Osteocyte (in vitro differentiated cells): Measurements from ENCODE around the gene FHIP1B. TPM values are rescaled to one million over a fixed set of nuclear protein-coding genes. Genes with fewer than 3 reads are reported as not detected.

Source experiments
- DNase-seq: peaks from one replicate; pipeline ENCODE4 v3.0.0; 2021; ENCODE audit warnings: mixed read lengths; ENCODE audit not compliant: unreplicated experiment; ENCODE audit errors: extremely low spot score
- H3K27ac Mint-ChIP-seq: one replicate; pipeline ENCODE4 v1.8.0; 2021; ENCODE audit warnings: mild to moderate bottlenecking, mixed read lengths; ENCODE audit not compliant: unreplicated experiment
- H3K27me3 Mint-ChIP-seq: one replicate; pipeline ENCODE4 v1.8.0; 2021; ENCODE audit warnings: mixed read lengths; ENCODE audit not compliant: unreplicated experiment
- H3K36me3 Mint-ChIP-seq: one replicate; pipeline ENCODE4 v1.8.0; 2021; ENCODE audit warnings: mixed read lengths; ENCODE audit not compliant: unreplicated experiment
- H3K4me1 Mint-ChIP-seq: one replicate; pipeline ENCODE4 v1.8.0; 2021; ENCODE audit warnings: mixed read lengths; ENCODE audit not compliant: unreplicated experiment
- H3K4me3 Mint-ChIP-seq: one replicate; pipeline ENCODE4 v1.8.0; 2021; ENCODE audit warnings: mild to moderate bottlenecking, moderate library complexity, mixed read lengths; ENCODE audit not compliant: unreplicated experiment
- H3K9me3 Mint-ChIP-seq: one replicate; pipeline ENCODE4 v1.8.0; 2021; ENCODE audit warnings: mixed read lengths; ENCODE audit not compliant: unreplicated experiment
- CTCF ChIP-seq: fragments of 200-600 bp; sonication (generic); IDR thresholded peaks from 2 replicates; pipeline ENCODE4 v1.5.0; 2021; ENCODE audit warnings: antibody characterized with exemption, mild to moderate bottlenecking, moderate library complexity
- total RNA-seq: library from RNA; stranded (reverse); gene quantifications from 2 replicates; pipeline ENCODE4 v1.2.1, GENCODE V29; 2021

The FHIP1B gene
- total RNA-seq, 1 donor from 2014 or later: 25.6 TPM

GRCh38 chr11:6225024-6225423, 9.4 kb downstream of the FHIP1B start:
- DNase-seq: no peak
- Mint-ChIP-seq H3K27me3 (no peaks in the 10 kb centered on the region), H3K4me3 (no peak overlapping the region), H3K27ac (no peak overlapping the region), H3K4me1 (no peaks in the 10 kb centered on the region), H3K9me3 (no peaks in the 10 kb centered on the region), H3K36me3 (peaks cover 17% of the 10 kb centered on the region)
- no peak for TF ChIP-seq CTCF

- no peak for TF ChIP-seq CTCF
- H3K4me1 Mint-ChIP-seq: peaks cover 5% of the 10 kb centered on the region
- no peak overlapping the region for H3K27ac Mint-ChIP-seq
- no peak for DNase-seq
- H3K9me3 Mint-ChIP-seq: no peaks in the 10 kb centered on the region
- peaks cover 17% of the 10 kb centered on the region for H3K36me3 Mint-ChIP-seq
- H3K27me3 Mint-ChIP-seq: no peaks in the 10 kb centered on the region
- no peak overlapping the region for H3K4me3 Mint-ChIP-seq
These were observed 10.0 kb downstream of the FHIP1B start for GRCh38 chr11:6224421-6224820.

- Mint-ChIP-seq H3K4me3 (no peak overlapping the region), H3K27me3 (no peaks in the 10 kb centered on the region), H3K4me1 (peaks cover 9% of the 10 kb centered on the region), H3K9me3 (no peaks in the 10 kb centered on the region), H3K36me3 (peaks cover 21% of the 10 kb centered on the region), H3K27ac (no peak overlapping the region)
- TF ChIP-seq CTCF: no peak
- DNase-seq: no peak
These were observed 10.6 kb downstream of the FHIP1B start for GRCh38 chr11:6223854-6224253.

GRCh38 chr11:6219359-6219758, 15.1 kb downstream of the FHIP1B start:
- Mint-ChIP-seq H3K27ac (no peak overlapping the region), H3K4me3 (no peak overlapping the region), H3K4me1 (peaks cover 9% of the 10 kb centered on the region), H3K9me3 (no peaks in the 10 kb centered on the region), H3K36me3 (peaks cover 40% of the 10 kb centered on the region), H3K27me3 (no peaks in the 10 kb centered on the region)
- no peak for TF ChIP-seq CTCF
- DNase-seq: no peak

- Mint-ChIP-seq H3K4me3 (no peak overlapping the region), H3K27ac (no peak overlapping the region)
These were observed 16.7 kb downstream of the FHIP1B start for GRCh38 chr11:6217722-6218121.

More at GRCh38 chr11:6217722-6218121, 16.7 kb downstream of the FHIP1B start:
- no peaks in the 10 kb centered on the region for H3K27me3 Mint-ChIP-seq
- DNase-seq: peak; percentile 83
- peaks cover 9% of the 10 kb centered on the region for H3K4me1 Mint-ChIP-seq
- no peaks in the 10 kb centered on the region for H3K9me3 Mint-ChIP-seq
- H3K36me3 Mint-ChIP-seq: peaks cover 36% of the 10 kb centered on the region
- TF ChIP-seq CTCF: no peak
